ENCODE data around the gene KHNYN.

The KHNYN gene

DNA sequence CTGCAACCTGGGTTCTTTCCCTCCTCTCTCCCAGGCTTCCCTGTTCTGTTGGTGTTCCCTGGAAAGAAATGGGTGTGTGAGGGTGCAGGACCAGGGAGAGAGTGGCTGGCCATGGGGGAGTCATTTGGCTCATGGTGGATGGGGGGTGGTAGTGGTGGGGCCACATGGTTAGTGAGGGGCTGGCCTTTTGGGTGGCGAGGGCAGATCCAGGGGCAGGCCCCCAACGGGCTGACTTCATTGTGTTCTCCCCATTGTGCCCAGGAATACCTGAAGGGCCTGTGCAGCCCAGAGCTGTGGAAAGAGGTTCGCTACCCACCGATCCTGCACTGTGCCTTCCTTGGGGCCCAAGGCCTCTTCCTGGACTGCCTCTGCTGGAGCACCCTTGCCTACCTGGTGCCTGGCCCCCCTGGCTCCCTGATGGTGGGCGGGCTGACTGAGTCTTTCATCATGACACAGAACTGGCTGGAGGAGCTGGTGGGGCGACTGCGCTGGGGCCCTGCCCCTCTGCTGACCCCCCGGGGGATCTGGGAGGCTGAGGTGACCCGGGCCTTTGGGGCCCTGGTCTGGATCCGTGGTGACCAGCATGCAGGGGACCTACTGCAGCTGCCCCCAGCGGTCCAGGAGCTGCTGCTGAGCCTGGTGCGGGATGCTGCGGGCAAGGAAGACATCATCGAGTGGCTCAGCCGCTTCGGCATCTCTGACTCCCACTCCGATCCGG, 22.0 kb upstream of the KHNYN start:
- Histone ChIP-seq H3K79me2 (ENCODE audit: insufficient read depth, low read length) (no peaks in the 10 kb centered on the region), H3K4me1 (ENCODE audit: insufficient read depth, low read length) (no peaks in the 10 kb centered on the region), H3K9ac (ENCODE audit: low read depth, low read length) (no peak overlapping the region), H3K4me3 (ENCODE audit: low read depth in 1 of 2, low read length in 2 of 2) (no peak overlapping the region), H2AFZ (ENCODE audit: low read depth, low read length) (no peak overlapping the region), H3K27ac (ENCODE audit: low read length) (no peak overlapping the region), H3K9me3 (ENCODE audit: insufficient read depth, low read length, severe bottlenecking) (no peaks in the 10 kb centered on the region), H3K36me3 (ENCODE audit: insufficient read depth, low read length) (no peaks in the 10 kb centered on the region), H4K20me1 (ENCODE audit: insufficient read depth, low read length) (no peaks in the 10 kb centered on the region), H3K4me2 (ENCODE audit: insufficient read depth, low read length) (no peak overlapping the region), H3K27me3 (ENCODE audit: insufficient read depth, low read length, poor library complexity) (peaks cover 31% of the 10 kb centered on the region)
- DNase-seq (no peak), ATAC-seq (ENCODE audit: insufficient read depth, low read depth) (no peak)
- TF ChIP-seq EZH2 (IDR thresholded peaks at IDR 0.05; ENCODE audit: borderline replicate concordance, low read depth, low read length, severe bottlenecking): no peak
- TF ChIP-seq, protein P1, sequence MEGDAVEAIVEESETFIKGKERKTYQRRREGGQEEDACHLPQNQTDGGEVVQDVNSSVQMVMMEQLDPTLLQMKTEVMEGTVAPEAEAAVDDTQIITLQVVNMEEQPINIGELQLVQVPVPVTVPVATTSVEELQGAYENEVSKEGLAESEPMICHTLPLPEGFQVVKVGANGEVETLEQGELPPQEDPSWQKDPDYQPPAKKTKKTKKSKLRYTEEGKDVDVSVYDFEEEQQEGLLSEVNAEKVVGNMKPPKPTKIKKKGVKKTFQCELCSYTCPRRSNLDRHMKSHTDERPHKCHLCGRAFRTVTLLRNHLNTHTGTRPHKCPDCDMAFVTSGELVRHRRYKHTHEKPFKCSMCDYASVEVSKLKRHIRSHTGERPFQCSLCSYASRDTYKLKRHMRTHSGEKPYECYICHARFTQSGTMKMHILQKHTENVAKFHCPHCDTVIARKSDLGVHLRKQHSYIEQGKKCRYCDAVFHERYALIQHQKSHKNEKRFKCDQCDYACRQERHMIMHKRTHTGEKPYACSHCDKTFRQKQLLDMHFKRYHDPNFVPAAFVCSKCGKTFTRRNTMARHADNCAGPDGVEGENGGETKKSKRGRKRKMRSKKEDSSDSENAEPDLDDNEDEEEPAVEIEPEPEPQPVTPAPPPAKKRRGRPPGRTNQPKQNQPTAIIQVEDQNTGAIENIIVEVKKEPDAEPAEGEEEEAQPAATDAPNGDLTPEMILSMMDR (IDR thresholded peaks at IDR 0.05; ENCODE audit: borderline replicate concordance, extremely low read depth, low read length, poor library complexity, severe bottlenecking): no peak

DNA sequence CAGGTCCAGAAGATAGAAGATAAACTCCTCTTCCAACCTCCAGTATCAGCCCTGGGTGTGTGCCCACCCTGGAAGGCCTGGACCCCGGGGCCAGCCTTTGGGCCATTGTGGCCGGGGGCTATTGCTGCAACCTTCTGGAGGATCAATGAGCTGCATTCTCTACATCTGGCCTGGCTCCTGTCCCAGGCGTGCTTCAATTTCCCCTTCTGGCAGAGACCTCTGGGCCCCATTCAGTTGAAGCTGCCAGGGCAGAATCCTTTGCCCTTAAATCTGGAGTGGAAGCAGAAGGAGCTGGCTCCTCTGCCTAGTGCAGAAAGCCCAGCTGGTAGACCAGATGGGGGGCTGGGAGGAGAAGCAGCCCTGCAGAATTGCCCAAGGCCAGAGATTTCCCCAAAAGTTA, 21.0 kb upstream of the KHNYN start:
- DNase-seq (no peak), ATAC-seq (ENCODE audit: insufficient read depth, low read depth) (no peak)
- Histone ChIP-seq H3K27ac (ENCODE audit: low read length) (no peak overlapping the region), H3K4me3 (ENCODE audit: low read depth in 1 of 2, low read length in 2 of 2) (no peak overlapping the region), H3K36me3 (ENCODE audit: insufficient read depth, low read length) (no peaks in the 10 kb centered on the region), H4K20me1 (ENCODE audit: insufficient read depth, low read length) (no peaks in the 10 kb centered on the region), H3K9ac (ENCODE audit: low read depth, low read length) (no peak overlapping the region), H3K4me2 (ENCODE audit: insufficient read depth, low read length) (no peak overlapping the region), H3K9me3 (ENCODE audit: insufficient read depth, low read length, severe bottlenecking) (no peaks in the 10 kb centered on the region), H2AFZ (ENCODE audit: low read depth, low read length) (no peak overlapping the region), H3K27me3 (ENCODE audit: insufficient read depth, low read length, poor library complexity) (peaks cover 22% of the 10 kb centered on the region), H3K79me2 (ENCODE audit: insufficient read depth, low read length) (no peaks in the 10 kb centered on the region), H3K4me1 (ENCODE audit: insufficient read depth, low read length) (no peaks in the 10 kb centered on the region)
- TF ChIP-seq, protein P1 (IDR thresholded peaks at IDR 0.05; ENCODE audit: borderline replicate concordance, extremely low read depth, low read length, poor library complexity, severe bottlenecking): no peak
- no peak for TF ChIP-seq EZH2 (IDR thresholded peaks at IDR 0.05; ENCODE audit: borderline replicate concordance, low read depth, low read length, severe bottlenecking)

DNA sequence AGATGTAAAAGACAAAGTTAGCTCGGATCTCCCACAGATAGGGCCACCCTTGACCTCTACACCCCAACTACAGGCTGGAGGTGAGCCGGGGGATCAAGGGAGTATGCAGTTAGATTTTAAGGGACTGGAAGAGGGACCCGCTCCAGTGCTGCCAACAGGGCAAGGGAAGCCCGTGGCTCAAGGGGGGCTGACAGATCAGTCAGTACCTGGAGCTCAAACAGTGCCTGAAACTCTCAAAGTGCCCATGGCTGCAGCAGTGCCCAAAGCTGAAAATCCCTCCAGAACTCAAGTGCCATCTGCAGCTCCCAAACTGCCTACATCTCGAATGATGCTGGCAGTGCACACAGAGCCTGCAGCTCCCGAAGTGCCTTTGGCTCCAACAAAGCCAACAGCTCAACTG, 20.6 kb upstream of the KHNYN start:
- no peak for TF ChIP-seq EZH2 (IDR thresholded peaks at IDR 0.05; ENCODE audit: borderline replicate concordance, low read depth, low read length, severe bottlenecking)
- TF ChIP-seq, protein P1 (IDR thresholded peaks at IDR 0.05; ENCODE audit: borderline replicate concordance, extremely low read depth, low read length, poor library complexity, severe bottlenecking): no peak

More for the DNA sequence above, 20.6 kb upstream of the KHNYN start:
- H3K4me2 ChIP-seq (ENCODE audit: insufficient read depth, low read length): no peak overlapping the region
- peaks cover 19% of the 10 kb centered on the region for H3K27me3 ChIP-seq (ENCODE audit: insufficient read depth, low read length, poor library complexity)
- no peaks in the 10 kb centered on the region for H3K79me2 ChIP-seq (ENCODE audit: insufficient read depth, low read length)
- no peak overlapping the region for H3K4me3 ChIP-seq (ENCODE audit: low read depth in 1 of 2, low read length in 2 of 2)
- H3K27ac ChIP-seq (ENCODE audit: low read length): no peak overlapping the region
- H3K9ac ChIP-seq (ENCODE audit: low read depth, low read length): no peak overlapping the region
- no peaks in the 10 kb centered on the region for H4K20me1 ChIP-seq (ENCODE audit: insufficient read depth, low read length)
- ATAC-seq (ENCODE audit: insufficient read depth, low read depth) (no peak), DNase-seq (no peak)
- no peaks in the 10 kb centered on the region for H3K36me3 ChIP-seq (ENCODE audit: insufficient read depth, low read length)
- no peaks in the 10 kb centered on the region for H3K4me1 ChIP-seq (ENCODE audit: insufficient read depth, low read length)
- H2AFZ ChIP-seq (ENCODE audit: low read depth, low read length): no peak overlapping the region
- H3K9me3 ChIP-seq (ENCODE audit: insufficient read depth, low read length, severe bottlenecking): no peaks in the 10 kb centered on the region
